H1 (cell line): ENCODE measurements around the gene NEO1.

Source experiments
- EZH2 ChIP-seq: fragments of 200-600 bp; sonication (generic); IDR thresholded peaks from 2 replicates; pipeline ENCODE4 v1.7.1; 2012; ENCODE audit warnings: low read depth, mild to moderate bottlenecking, moderate library complexity, low read length, inconsistent platforms; ENCODE audit not compliant: severe bottlenecking
- HDAC2 ChIP-seq, 2 experiments: fragments of 300-600 bp in 1 of 2; sonication (generic) in 1 of 2; IDR thresholded peaks; 2 replicates each; pipeline ENCODE4 v1.6.1; 2011 to 2012; ENCODE audit warnings: low read depth in 2 of 2, low read length in 2 of 2, mild to moderate bottlenecking in 2 of 2, moderate library complexity in 2 of 2, borderline replicate concordance in 1 of 2, inconsistent platforms in 1 of 2
- HDAC6 ChIP-seq: IDR thresholded peaks from one replicate; pipeline ENCODE4 v1.7.1; 2012; ENCODE audit warnings: low read depth, mild to moderate bottlenecking, inconsistent platforms, low read length, moderate library complexity
- RAD21 ChIP-seq, 2 experiments: IDR thresholded peaks in 1 of 2; conservative IDR thresholded peaks in 1 of 2; 2 replicates each; pipeline ENCODE4 v1.6.1; 2011; ENCODE audit warnings: low read depth in 2 of 2, low read length in 2 of 2, improper control_type of control experiment in 1 of 2, inconsistent platforms in 1 of 2, mild to moderate bottlenecking in 1 of 2, moderate library complexity in 1 of 2
- TF ChIP-seq, protein P1 (sequence below): IDR thresholded peaks from 2 replicates; pipeline ENCODE4 v1.6.1; 2012; ENCODE audit warnings: low read length, inconsistent platforms

DNA sequence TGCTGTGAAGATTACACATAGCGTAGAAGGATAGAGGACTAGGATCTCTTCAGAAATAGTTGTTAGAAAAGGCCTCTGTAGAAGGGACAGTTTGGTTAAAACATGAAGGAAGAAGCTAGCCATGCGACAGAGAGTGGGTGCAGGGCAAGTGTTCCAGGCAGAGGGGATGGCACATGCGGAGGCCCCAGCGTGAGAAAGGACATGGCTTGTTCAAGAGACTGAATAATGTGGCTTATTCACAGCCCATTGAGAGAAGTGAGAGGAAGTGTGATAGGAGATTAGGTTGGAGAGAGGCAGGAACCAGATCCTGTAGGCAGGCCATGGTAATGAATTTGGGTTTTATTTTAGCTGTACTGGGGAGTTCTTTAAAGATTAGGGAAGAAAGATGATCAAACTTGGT lies 56.4 kb downstream of the NEO1 start:
- no peak for TF ChIP-seq RAD21 (IDR thresholded peaks at IDR 0.05 in 1 of 2, conservative IDR thresholded peaks at IDR 0.05 in 1 of 2; ENCODE audit: low read depth in 2 of 2, low read length in 2 of 2)
- no peak for TF ChIP-seq HDAC2 (IDR thresholded peaks at IDR 0.05; ENCODE audit: borderline replicate concordance in 1 of 2, low read depth in 2 of 2, low read length in 2 of 2)
- TF ChIP-seq, protein P1, sequence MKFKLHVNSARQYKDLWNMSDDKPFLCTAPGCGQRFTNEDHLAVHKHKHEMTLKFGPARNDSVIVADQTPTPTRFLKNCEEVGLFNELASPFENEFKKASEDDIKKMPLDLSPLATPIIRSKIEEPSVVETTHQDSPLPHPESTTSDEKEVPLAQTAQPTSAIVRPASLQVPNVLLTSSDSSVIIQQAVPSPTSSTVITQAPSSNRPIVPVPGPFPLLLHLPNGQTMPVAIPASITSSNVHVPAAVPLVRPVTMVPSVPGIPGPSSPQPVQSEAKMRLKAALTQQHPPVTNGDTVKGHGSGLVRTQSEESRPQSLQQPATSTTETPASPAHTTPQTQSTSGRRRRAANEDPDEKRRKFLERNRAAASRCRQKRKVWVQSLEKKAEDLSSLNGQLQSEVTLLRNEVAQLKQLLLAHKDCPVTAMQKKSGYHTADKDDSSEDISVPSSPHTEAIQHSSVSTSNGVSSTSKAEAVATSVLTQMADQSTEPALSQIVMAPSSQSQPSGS = no peak
- no peak for TF ChIP-seq HDAC6
- TF ChIP-seq EZH2 = no peak
